Adrenal gland (tissue), 12 donors: ENCODE data around the gene RACK1. TPM values are rescaled to one million over a fixed set of nuclear protein-coding genes. Genes with fewer than 3 reads are reported as not detected.

Experiments
- DNase-seq, 7 donors: peaks; one replicate each; pipeline ENCODE4 v3.0.0-alpha.2; 2019 to 2020
- H3K27ac ChIP-seq, 5 donors: fragments of 200-600 bp; sonication (generic) in 4 of 5; 1 replicate in 3 of 5; 2 replicates in 2 of 5; pipeline versions ENCODE4 v1.5.1 to v1.8.0; 2016 to 2020; ENCODE audit warnings: mild to moderate bottlenecking in 1 of 5
- H3K27me3 ChIP-seq: fragments of 200-600 bp; 2 replicates; pipeline ENCODE4 v1.8.0; 2021
- H3K36me3 ChIP-seq, 2 donors: fragments of 200-600 bp; replicated peaks in 1 of 2; 1 replicate in 1 of 2; 2 replicates in 1 of 2; pipeline versions ENCODE4 v1.5.1 to v1.8.0; 2018 to 2022
- H3K4me1 ChIP-seq, 2 donors: fragments of 200-600 bp; replicated peaks in 1 of 2; 1 replicate in 1 of 2; 2 replicates in 1 of 2; pipeline versions ENCODE4 v1.5.1 to v1.8.0; 2018 to 2021
- H3K4me3 ChIP-seq, 4 donors: fragments of 200-600 bp; sonication (generic) in 3 of 4; one replicate each; pipeline ENCODE4 v1.5.1; 2016 to 2018
- H3K9me3 ChIP-seq, 3 donors: fragments of 200-600 bp; sonication (generic) in 1 of 3; replicated peaks in 1 of 3; 1 replicate in 2 of 3; 2 replicates in 1 of 3; pipeline versions ENCODE4 v1.5.1 to v1.8.0; 2016 to 2021
- CTCF ChIP-seq, 6 experiments: fragments of 450-650 bp in 4 of 6; fragments of 200-600 bp in 2 of 6; sonication (generic) in 1 of 6; IDR thresholded peaks; 1 replicate in 5 of 6; 2 replicates in 1 of 6; pipeline versions ENCODE4 v1.5.1 to v1.8.0; 2016 to 2021; ENCODE audit warnings: antibody characterized with exemption in 6 of 6, mild to moderate bottlenecking in 2 of 6, moderate library complexity in 1 of 6
- POLR2A ChIP-seq, 2 donors: fragments of 450-650 bp; IDR thresholded peaks; one replicate each; pipeline ENCODE4 v1.6.1; 2017; ENCODE audit warnings: antibody characterized with exemption in 2 of 2, mild to moderate bottlenecking in 2 of 2, moderate library complexity in 1 of 2
- WGBS, 4 donors: extraction: QIAGEN DNeasy Blood & Tissue Kit in 2 of 4; methylation state at CpG; one replicate each; pipeline versions ENCODE4 v1.1.5 to v1.1.7; 2013 to 2017; 5-methylcytosine and 5-hydroxymethylcytosine counted together
- intact Hi-C, 2 donors: fragments of 100-400 bp; cut with DNase I; formaldehyde crosslinking; loops; one replicate each; pipeline versions ENCODE4 v1.14.1 to v1.15.0; 2022 to 2023
- polyA plus RNA-seq, 3 donors: library from polyadenylated mRNA; stranded (reverse); fragments of 200-250 nt in 2 of 3; fragments of 350-450 nt in 1 of 3; fragmentation: Illumina TruSeq in 1 of 3; extraction: RNeasy Lipid Tissue Mini Kit (QIAGEN cat#74804) in 1 of 3; gene quantifications; one replicate each; pipeline ENCODE4 v1.2.3, GENCODE V29; 2013 to 2014
- total RNA-seq, 9 donors: library from RNA; depleted of rRNA in 4 of 9; stranded (reverse); fragments of >200 nt in 4 of 9; fragments of 120-200 nt in 1 of 9; fragmentation: NEBNext Ultra II Directional in 1 of 9; extraction: Animal tissue kit (Norgen Biotek cat#: 25700) in 1 of 9; gene quantifications; one replicate each; pipeline versions ENCODE4 v1.1.0 to v1.2.4, GENCODE V29; 2013 to 2023
- donor health status: healthy with polysubstance abuse.
- donor health status: Bipolar disorder and iron deficiency.
- donor health status: DM: yes; HTN: yes; CAD: no.
- donor health status: DM: no; HTN: no; CAD: no.
- donor health status: DM: no; HTN: no; CAD: no.
- donor health status: DM: yes; HTN: yes; CAD: no.

RACK1 gene
- total and polyA plus RNA-seq, 12 donors, result 1,252 to 3,641 (median 2,099) TPM

DNA sequence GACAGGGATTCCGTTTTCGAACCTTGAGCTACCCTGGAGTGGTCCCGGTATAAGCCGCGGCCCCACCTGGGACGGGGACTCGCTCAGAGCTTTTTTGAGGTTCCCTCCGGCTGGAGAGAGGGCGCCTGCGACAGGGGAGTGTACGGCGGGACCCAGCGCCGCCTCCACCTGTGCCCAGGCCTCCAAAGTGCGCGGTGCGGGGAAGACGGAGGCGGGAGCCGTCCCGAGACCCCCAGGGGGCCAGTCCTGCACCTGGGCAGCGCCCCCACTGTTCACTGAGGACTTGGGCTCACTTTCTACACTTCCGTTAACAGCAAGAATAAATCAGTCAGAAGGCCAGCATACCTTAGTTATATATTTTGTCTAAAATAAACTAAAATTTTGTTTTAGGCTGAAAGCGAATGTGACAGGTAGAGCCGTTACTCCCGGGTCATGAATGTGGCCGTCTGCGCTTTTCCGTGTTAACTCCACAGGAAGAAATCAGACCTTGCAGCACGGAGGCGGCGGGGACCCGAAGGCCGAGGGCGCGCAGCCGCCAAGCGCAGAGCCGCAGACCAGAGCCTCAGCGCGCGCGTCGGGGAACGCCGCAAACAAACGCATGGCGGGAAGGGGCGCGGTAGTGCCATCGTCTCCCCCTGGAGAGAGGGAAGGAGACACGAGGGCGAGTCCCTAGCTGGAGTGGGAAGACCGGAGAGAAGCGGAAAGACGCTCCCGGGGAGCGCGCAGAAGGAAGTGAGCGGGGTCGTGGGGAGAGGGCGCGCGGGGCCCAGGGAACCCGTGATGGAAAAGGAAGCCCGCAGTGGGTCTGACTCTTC is 52.8 kb downstream of the RACK1 start:
- no peaks in the 10 kb centered on the region for H3K27me3 ChIP-seq
- peak overlapping the region in 2 of 4 donors; percentile 52 to 82 for H3K4me3 ChIP-seq
- peak overlapping the region in 4 of 5 donors; percentile 87 to 94 (median 91) for H3K27ac ChIP-seq
- H3K4me1 ChIP-seq, result peaks cover 17 to 20% of the 10 kb centered on the region in 2 donors
- no peaks in the 10 kb centered on the region for H3K9me3 ChIP-seq
- DNase-seq, result peak in 6 of 7 donors; percentile 46 to 71 (median 56)
- TF ChIP-seq POLR2A (IDR thresholded peaks at IDR 0.05) (no peak), CTCF (IDR thresholded peaks at IDR 0.05) (no peak)
- no peaks in the 10 kb centered on the region for H3K36me3 ChIP-seq
- 0 to 1% (median 1%) methylated on average over 45 to 66 of the region's 66 CpGs for WGBS, 4 donors
- intact Hi-C loops, result no loop called here

GRCh38 chr5:181189962-181190710 is 53.6 kb downstream of the RACK1 start:
- H3K27me3 ChIP-seq, result no peaks in the 10 kb centered on the region
- 1 to 2% (median 1%) methylated on average over 6 to 52 of the region's 52 CpGs for WGBS, 4 donors
- peaks cover 17 to 20% of the 10 kb centered on the region in 2 donors for H3K4me1 ChIP-seq
- no peaks in the 10 kb centered on the region for H3K36me3 ChIP-seq
- H3K9me3 ChIP-seq, result no peaks in the 10 kb centered on the region
- TF ChIP-seq POLR2A (IDR thresholded peaks at IDR 0.05), result no peak
- TF ChIP-seq CTCF (IDR thresholded peaks at IDR 0.05), result no peak
- peak overlapping the region in 2 of 4 donors; percentile 52 to 82 for H3K4me3 ChIP-seq
- DNase-seq, result peak in 3 of 7 donors; percentile 24 to 62 (median 36)
- peak overlapping the region in 2 of 5 donors; percentile 93 to 94 for H3K27ac ChIP-seq
- intact Hi-C loops, result loop anchor here (5.0 kb wide), 2 partner anchors 32 to 72 kb away; partner anchors contain the start of genes TRIM41 (in 1 of the 2) and TRIM52 (in 1 of the 2)

- Histone ChIP-seq H3K4me1 (peaks cover 21 to 23% of the 10 kb centered on the region in 2 donors), H3K36me3 (no peaks in the 10 kb centered on the region), H3K4me3 (peak overlapping the region in 3 of 4 donors; percentile 51 to 82 (median 52)), H3K27ac (peak overlapping the region in 3 of 5 donors; percentile 35 to 76 (median 75)), H3K9me3 (no peaks in the 10 kb centered on the region), H3K27me3 (no peaks in the 10 kb centered on the region)
- TF ChIP-seq POLR2A (IDR thresholded peaks at IDR 0.05) (no peak), CTCF (IDR thresholded peaks at IDR 0.05) (no peak)
- intact Hi-C loops, result loop anchor here (5.0 kb wide), 2 partner anchors 33 to 73 kb away; partner anchors contain the start of genes TRIM41 (in 1 of the 2) and TRIM52 (in 1 of the 2)
- peak in 2 of 7 donors; percentile 21 to 23 for DNase-seq
- 0 to 1% (median 0%) methylated on average over 27 to 41 of the region's 41 CpGs for WGBS, 4 donors
Measured at GRCh38 chr5:181189363-181189961, 54.2 kb downstream of the RACK1 start.
